Measurements from ENCODE around the gene TENT4A.
"Not testable (repeated sequence)": the region's sequence is repeated elsewhere in the genome, so short reads cannot be mapped to it uniquely, and the experiment has no call there.

Gene TENT4A

DNA sequence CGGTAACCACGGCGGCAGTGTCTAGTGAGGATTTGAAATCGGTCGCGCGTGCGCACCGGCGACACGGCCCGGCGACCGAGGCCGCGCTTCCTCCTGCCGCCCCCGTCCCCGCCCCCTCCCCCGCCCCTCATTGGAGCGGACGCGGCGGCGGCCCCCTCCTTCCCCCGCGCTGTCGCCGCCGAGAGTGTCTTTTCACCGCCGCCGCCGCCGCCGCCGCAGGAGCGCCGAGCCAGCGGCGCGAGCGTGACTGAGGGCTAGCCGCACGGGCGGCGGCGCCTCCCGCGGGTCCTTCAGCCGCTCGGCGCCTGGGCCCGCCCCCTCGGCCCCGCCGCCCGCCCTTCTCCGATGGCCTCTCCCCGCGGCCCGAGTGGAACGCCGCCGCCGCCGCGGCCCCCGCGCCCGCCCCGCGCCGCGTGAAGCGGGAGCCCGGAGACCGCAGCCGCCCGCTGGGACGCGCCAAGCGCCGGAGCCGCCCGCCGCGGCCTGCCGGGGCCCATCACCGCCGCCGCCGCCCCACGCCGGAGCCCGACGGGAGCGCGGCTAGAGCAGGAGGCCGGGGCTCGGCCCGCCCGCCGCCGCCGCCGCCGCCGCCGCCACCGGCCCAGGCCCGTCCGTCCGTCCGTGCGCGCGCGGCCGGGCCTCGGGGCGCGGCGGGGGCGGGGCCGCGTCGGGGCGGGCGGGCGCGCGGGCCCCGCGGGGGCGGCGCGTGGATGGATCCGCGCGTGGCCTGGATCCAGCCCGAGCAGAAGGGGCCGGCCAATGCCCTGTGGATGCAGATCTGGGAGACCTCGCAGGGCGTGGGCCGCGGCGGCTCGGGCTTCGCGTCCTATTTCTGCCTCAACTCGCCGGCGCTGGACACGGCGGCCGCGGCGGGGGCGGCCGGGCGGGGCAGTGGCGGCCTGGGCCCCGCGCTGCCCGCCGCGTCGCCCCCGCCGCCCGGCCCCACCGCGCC, at the start of gene TENT4A:
TENT4A (plus strand) TSS at position 159 of the 952 bp plus-strand sequence; CDS start at position 711, 552 bp downstream.
- Mint-ChIP-seq H3K4me3 (peak within 1 kb of the TSS; percentile 84), H3K4me1 (ENCODE audit: low read depth) (peaks cover 49% of the 10 kb centered on the region), H3K36me3 (ENCODE audit: low read depth) (peaks cover 25% of the 10 kb centered on the region), H3K27ac (peak within 1 kb of the TSS; percentile 93), H3K27me3 (peaks cover 8% of the 10 kb centered on the region), H3K9me3 (no peaks in the 10 kb centered on the region)
- intact Hi-C loops (cut with micrococcal nuclease) = loop anchor here (5.0 kb wide), 2 partner anchors 34 to 1291 kb away; partner anchors contain the start of gene ICE1

DNA sequence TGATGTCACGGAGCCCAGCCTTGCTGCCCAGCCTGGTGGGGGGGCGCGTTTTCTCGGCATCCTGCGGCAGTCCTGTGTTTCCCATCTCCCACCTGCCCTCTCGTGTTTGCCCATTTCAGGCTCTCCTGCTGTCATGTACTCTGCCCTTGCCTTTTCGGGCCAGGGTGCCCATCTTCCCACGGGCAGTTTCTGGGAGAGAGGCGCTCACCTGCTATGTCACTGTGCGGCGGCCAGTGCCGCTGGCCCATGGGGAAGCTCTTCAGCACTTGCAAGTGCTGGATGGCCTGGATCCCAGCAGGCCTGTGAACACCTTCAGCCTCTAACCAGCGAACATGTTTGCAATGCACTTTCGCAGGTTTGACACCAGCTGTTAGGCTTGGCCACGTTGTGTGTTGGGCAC, 46.5 kb upstream of the TENT4A start:
- intact Hi-C loops (cut with micrococcal nuclease) = no loop called here
- no peak overlapping the region for H3K27ac Mint-ChIP-seq
- H3K36me3 Mint-ChIP-seq (ENCODE audit: low read depth) = peaks cover 82% of the 10 kb centered on the region
- H3K9me3 Mint-ChIP-seq = no peaks in the 10 kb centered on the region
- H3K4me3 Mint-ChIP-seq = no peak overlapping the region
- H3K4me1 Mint-ChIP-seq (ENCODE audit: low read depth) = peaks cover 6% of the 10 kb centered on the region
- no peaks in the 10 kb centered on the region for H3K27me3 Mint-ChIP-seq

DNA sequence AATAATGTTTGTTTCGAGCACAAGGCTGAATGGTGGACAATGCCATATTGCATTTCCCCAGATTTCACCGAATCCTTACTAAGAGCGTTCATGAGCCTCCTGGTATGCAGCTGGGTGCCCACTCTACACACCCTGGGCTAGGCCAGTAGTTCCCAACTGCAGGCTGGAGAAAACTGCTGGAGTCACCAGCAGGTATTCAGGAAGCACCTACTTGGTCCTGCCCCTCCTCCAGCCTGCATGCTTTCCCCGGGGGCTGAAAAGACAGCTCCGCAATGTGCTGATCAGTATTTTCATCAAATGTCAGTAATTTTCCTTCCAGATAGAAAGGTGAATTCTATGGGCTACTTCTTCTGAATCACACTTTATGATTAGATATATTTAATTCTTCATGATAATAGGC, 45.6 kb upstream of the TENT4A start:
- intact Hi-C loops (cut with micrococcal nuclease) = no loop called here
- H3K27me3 Mint-ChIP-seq = no peaks in the 10 kb centered on the region
- H3K9me3 Mint-ChIP-seq = no peaks in the 10 kb centered on the region
- peaks cover 6% of the 10 kb centered on the region for H3K4me1 Mint-ChIP-seq (ENCODE audit: low read depth)
- H3K27ac Mint-ChIP-seq = no peak overlapping the region
- no peak overlapping the region for H3K4me3 Mint-ChIP-seq
- peaks cover 78% of the 10 kb centered on the region for H3K36me3 Mint-ChIP-seq (ENCODE audit: low read depth)

- H3K4me3 Mint-ChIP-seq; H3K27me3 Mint-ChIP-seq; H3K9me3 Mint-ChIP-seq; H3K4me1 Mint-ChIP-seq (ENCODE audit: low read depth); H3K27ac Mint-ChIP-seq; intact Hi-C loops (cut with micrococcal nuclease): not testable (repeated sequence)
- peaks cover 67% of the 10 kb centered on the region for H3K36me3 Mint-ChIP-seq (ENCODE audit: low read depth)
Observed at GRCh38 chr5:6668717-6669116, 44.5 kb upstream of the TENT4A start.

DNA sequence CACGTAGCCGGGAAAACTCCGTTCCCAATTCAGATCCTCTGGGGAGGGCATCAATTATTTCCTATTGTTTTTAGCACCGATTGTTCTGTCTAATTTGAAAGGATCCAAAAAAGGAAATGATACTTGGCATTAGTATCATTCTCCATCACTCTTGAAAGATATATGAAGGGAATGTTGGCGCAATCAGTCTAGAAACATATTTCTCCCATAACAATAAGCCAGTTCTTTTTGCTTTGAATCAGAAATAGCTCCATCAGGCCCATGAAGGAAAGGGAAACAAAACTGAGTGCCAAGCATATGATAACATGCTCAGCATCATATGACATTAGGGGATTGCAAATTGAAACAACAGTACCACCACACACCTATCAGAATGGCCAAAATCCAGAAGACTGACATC, 40.2 kb upstream of the TENT4A start:
- H3K4me3 Mint-ChIP-seq = no peak overlapping the region
- no peaks in the 10 kb centered on the region for H3K27me3 Mint-ChIP-seq
- peaks cover 6% of the 10 kb centered on the region for H3K4me1 Mint-ChIP-seq (ENCODE audit: low read depth)
- intact Hi-C loops (cut with micrococcal nuclease) = no loop called here
- no peaks in the 10 kb centered on the region for H3K9me3 Mint-ChIP-seq
- peaks cover 40% of the 10 kb centered on the region for H3K36me3 Mint-ChIP-seq (ENCODE audit: low read depth)
- H3K27ac Mint-ChIP-seq = no peak overlapping the region

DNA sequence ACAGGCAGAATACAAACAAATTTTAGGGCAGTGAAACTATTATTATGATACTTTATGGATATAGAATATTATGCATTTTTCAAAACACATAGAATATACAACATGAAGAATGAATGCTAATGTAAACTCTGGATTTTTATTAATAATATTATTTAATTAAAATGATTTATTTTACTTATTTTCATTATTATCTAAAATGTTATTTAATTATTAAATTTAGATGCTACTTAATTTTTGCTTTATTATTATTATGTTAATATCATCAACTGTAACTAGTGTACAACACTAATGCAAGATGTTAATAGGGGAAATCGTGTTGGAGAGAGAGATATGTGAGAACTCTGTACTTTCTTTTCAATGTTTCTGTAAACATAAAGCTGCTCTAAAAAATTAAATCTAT, 39.3 kb upstream of the TENT4A start:
- peaks cover 4% of the 10 kb centered on the region for H3K4me1 Mint-ChIP-seq (ENCODE audit: low read depth)
- intact Hi-C loops (cut with micrococcal nuclease) = no loop called here
- H3K27ac Mint-ChIP-seq = no peak overlapping the region
- no peaks in the 10 kb centered on the region for H3K9me3 Mint-ChIP-seq
- H3K27me3 Mint-ChIP-seq = no peaks in the 10 kb centered on the region
- peaks cover 33% of the 10 kb centered on the region for H3K36me3 Mint-ChIP-seq (ENCODE audit: low read depth)
- H3K4me3 Mint-ChIP-seq = no peak overlapping the region

GRCh38 chr5:6674421-6674820, 38.8 kb upstream of the TENT4A start:
- H3K4me1 Mint-ChIP-seq (ENCODE audit: low read depth) = no peaks in the 10 kb centered on the region
- no peaks in the 10 kb centered on the region for H3K27me3 Mint-ChIP-seq
- H3K36me3 Mint-ChIP-seq (ENCODE audit: low read depth) = peaks cover 28% of the 10 kb centered on the region
- no peak overlapping the region for H3K4me3 Mint-ChIP-seq
- H3K27ac Mint-ChIP-seq = no peak overlapping the region
- intact Hi-C loops (cut with micrococcal nuclease) = no loop called here
- no peaks in the 10 kb centered on the region for H3K9me3 Mint-ChIP-seq

DNA sequence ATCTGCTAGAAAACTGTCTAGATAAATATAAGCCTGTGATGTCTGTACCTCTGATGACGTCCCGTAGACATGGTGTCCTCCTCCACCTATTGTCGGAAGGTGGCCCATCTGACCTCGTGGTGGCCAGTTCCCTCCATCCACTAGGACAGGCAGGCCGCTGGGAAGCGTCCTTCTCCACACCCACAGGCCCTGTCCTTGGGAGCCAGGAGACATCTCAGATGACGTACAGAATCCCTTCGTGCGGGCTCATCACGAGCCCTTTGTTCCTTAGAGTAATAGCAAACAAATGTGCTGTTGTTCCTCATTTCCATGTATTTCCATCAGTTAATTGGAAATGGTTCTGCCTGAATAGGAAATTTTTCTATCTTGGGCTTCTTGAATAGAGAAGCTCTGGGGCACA, 38.3 kb upstream of the TENT4A start:
- Mint-ChIP-seq H3K27me3 (no peaks in the 10 kb centered on the region), H3K4me3 (no peak overlapping the region), H3K9me3 (no peaks in the 10 kb centered on the region), H3K27ac (no peak overlapping the region), H3K36me3 (ENCODE audit: low read depth) (peaks cover 23% of the 10 kb centered on the region), H3K4me1 (ENCODE audit: low read depth) (no peaks in the 10 kb centered on the region)
- intact Hi-C loops (cut with micrococcal nuclease) = no loop called here

- Mint-ChIP-seq H3K9me3 (no peaks in the 10 kb centered on the region), H3K27ac (no peak overlapping the region), H3K4me1 (ENCODE audit: low read depth) (no peaks in the 10 kb centered on the region), H3K4me3 (no peak overlapping the region), H3K27me3 (no peaks in the 10 kb centered on the region), H3K36me3 (ENCODE audit: low read depth) (peaks cover 13% of the 10 kb centered on the region)
- intact Hi-C loops (cut with micrococcal nuclease) = no loop called here
Observed at GRCh38 chr5:6675784-6676491, 37.3 kb upstream of the TENT4A start.

- Mint-ChIP-seq H3K9me3 (no peaks in the 10 kb centered on the region), H3K27ac (no peak overlapping the region), H3K36me3 (ENCODE audit: low read depth) (peaks cover 5% of the 10 kb centered on the region), H3K4me1 (ENCODE audit: low read depth) (no peaks in the 10 kb centered on the region), H3K27me3 (no peaks in the 10 kb centered on the region), H3K4me3 (no peak overlapping the region)
- intact Hi-C loops (cut with micrococcal nuclease) = no loop called here
Observed at GRCh38 chr5:6676702-6677101, 36.5 kb upstream of the TENT4A start.

DNA sequence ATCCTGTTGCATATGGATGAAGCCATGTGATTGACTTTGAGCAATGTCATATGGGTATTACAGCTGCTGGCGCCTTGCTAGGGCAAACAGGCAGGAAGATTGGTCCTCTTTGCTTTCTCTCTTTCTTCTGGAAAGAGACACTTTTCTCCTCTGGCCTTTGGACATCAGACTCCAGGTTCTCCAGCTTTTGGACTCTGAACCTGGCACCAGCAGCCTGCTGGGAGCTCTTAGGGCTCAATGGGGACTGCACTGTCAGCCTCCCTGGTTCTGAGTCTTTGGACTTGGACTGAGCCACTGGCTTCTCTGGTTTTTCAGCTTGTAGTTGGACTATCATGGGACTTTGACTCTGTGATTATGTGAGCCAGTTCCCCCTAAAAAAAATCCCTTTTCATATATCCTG, 34.8 kb upstream of the TENT4A start:
- H3K9me3 Mint-ChIP-seq = no peaks in the 10 kb centered on the region
- H3K36me3 Mint-ChIP-seq (ENCODE audit: low read depth) = no peaks in the 10 kb centered on the region
- intact Hi-C loops (cut with micrococcal nuclease) = no loop called here
- no peak overlapping the region for H3K27ac Mint-ChIP-seq
- no peaks in the 10 kb centered on the region for H3K27me3 Mint-ChIP-seq
- H3K4me3 Mint-ChIP-seq = no peak overlapping the region
- H3K4me1 Mint-ChIP-seq (ENCODE audit: low read depth) = no peaks in the 10 kb centered on the region

GRCh38 chr5:6680922-6681321, 32.3 kb upstream of the TENT4A start:
- Mint-ChIP-seq H3K27ac (no peak overlapping the region), H3K9me3 (no peaks in the 10 kb centered on the region), H3K4me1 (ENCODE audit: low read depth) (no peaks in the 10 kb centered on the region), H3K4me3 (no peak overlapping the region), H3K36me3 (ENCODE audit: low read depth) (no peaks in the 10 kb centered on the region), H3K27me3 (peaks cover 9% of the 10 kb centered on the region)
- intact Hi-C loops (cut with micrococcal nuclease) = no loop called here

DNA sequence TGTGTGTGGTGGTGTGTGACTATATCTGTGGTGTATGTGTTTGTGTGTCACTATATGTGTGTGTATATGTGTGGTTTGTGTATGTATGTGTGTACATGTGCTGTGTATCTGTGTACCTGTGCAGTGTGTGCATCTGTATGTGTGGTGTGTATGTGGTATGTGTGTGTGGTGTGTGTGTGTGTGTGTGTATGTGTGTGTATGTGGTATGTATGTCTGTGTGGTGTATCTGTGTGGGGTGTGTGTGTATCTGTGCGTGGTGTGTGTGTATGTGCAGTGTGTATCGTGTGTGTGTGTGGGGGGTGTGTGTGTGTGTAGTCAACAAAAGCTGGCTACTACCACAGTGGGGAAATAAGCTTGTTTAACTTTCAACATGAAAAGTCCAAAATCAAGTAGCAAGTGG, 31.6 kb upstream of the TENT4A start:
- H3K4me1 Mint-ChIP-seq (ENCODE audit: low read depth) = no peaks in the 10 kb centered on the region
- H3K27ac Mint-ChIP-seq = no peak overlapping the region
- no peak overlapping the region for H3K4me3 Mint-ChIP-seq
- H3K36me3 Mint-ChIP-seq (ENCODE audit: low read depth) = no peaks in the 10 kb centered on the region
- no peaks in the 10 kb centered on the region for H3K9me3 Mint-ChIP-seq
- intact Hi-C loops (cut with micrococcal nuclease) = no loop called here
- peaks cover 16% of the 10 kb centered on the region for H3K27me3 Mint-ChIP-seq

GRCh38 chr5:6682239-6682638, 31.0 kb upstream of the TENT4A start:
- Mint-ChIP-seq H3K36me3 (ENCODE audit: low read depth) (no peaks in the 10 kb centered on the region), H3K9me3 (no peaks in the 10 kb centered on the region), H3K27ac (no peak overlapping the region), H3K4me3 (no peak overlapping the region), H3K27me3 (peaks cover 19% of the 10 kb centered on the region), H3K4me1 (ENCODE audit: low read depth) (no peaks in the 10 kb centered on the region)
- intact Hi-C loops (cut with micrococcal nuclease) = no loop called here

Data from dendritic cell treated with granulocyte-macrophage colony-stimulating factor and Interleukin-4, amounts not matched to agents 40 ng/mL and 50 ng/mL, for 4 days (primary cell).